ENCODE data around the gene RAP1GAP2.

DNA sequence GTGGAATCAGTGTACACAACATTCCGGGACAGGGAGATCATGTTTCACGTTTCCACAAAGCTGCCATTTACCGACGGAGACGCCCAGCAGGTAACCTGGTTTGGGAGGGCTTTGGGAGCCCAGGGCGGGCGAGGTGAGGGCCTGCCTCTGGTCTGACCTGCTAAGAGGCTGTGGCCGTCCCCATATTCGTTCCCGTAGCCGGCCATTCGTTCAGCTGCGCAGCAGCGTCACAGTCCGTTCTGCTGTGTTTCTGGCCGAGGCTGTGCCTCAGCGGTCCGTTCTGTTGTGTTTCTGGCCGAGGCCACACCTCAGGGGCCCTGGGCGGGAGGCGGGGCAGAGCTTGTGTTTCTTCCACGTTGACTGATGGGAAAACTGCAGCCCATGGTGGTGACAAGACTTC, 199.1 kb downstream of the RAP1GAP2 start:
- TF ChIP-seq CTCF (IDR thresholded peaks at IDR 0.05) (no peak), POLR2A (IDR thresholded peaks at IDR 0.05) (no peak)
